ENCODE data around the gene PFDN5. TPM values are rescaled to one million over a fixed set of nuclear protein-coding genes. Genes with fewer than 3 reads are reported as not detected.
A peak's percentile ranks its signal among the peaks of the same experiment; 100 is the strongest.

PFDN5 gene
- total and polyA plus RNA-seq, 9 of the 15 experiments (the other 6 are each of a cell fraction or from before 2014, with no cell fraction given), result 361 to 1,636 (median 742) TPM

DNA sequence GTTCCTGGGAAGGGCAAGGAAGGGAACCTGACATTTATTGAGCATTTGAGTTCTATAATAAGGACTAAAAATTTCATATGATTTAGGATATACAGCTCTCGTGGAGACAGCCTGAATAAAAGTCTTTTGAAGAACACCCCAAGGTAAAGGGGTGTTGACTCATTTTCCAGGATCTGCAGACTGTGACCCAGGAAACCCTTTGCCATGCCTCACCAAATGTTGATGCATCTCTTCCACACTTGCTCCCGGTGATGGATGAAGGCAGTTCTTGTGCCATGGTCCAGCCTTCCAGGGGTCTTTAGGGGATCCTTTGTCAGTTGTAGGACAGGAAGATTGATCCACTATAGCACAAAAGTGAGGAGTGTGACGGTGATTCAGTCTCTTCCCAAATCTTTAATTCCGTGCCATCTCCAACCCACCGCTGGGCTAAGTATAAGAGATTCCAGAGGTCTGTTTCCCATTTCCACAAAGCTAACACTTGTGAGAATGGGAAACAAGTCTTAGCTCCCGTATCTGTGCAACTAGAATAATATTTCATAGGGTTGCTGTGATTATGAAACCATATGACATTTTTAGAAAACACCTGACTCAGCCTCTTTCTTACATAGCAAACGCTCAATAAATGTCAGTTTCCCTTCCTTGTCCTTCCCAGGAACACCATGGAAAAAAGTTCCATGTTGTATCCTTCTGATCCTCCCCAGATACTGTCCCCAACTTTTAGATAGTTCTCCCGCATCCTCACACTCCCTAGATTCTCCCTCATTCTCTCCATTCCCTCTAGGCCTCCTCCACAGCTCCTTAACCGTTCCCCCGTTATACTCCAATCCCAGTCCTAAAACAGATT, 25.2 kb downstream of the PFDN5 start (continued):
- TF ChIP-seq, protein P1, sequence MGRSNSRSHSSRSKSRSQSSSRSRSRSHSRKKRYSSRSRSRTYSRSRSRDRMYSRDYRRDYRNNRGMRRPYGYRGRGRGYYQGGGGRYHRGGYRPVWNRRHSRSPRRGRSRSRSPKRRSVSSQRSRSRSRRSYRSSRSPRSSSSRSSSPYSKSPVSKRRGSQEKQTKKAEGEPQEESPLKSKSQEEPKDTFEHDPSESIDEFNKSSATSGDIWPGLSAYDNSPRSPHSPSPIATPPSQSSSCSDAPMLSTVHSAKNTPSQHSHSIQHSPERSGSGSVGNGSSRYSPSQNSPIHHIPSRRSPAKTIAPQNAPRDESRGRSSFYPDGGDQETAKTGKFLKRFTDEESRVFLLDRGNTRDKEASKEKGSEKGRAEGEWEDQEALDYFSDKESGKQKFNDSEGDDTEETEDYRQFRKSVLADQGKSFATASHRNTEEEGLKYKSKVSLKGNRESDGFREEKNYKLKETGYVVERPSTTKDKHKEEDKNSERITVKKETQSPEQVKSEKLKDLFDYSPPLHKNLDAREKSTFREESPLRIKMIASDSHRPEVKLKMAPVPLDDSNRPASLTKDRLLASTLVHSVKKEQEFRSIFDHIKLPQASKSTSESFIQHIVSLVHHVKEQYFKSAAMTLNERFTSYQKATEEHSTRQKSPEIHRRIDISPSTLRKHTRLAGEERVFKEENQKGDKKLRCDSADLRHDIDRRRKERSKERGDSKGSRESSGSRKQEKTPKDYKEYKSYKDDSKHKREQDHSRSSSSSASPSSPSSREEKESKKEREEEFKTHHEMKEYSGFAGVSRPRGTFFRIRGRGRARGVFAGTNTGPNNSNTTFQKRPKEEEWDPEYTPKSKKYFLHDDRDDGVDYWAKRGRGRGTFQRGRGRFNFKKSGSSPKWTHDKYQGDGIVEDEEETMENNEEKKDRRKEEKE (IDR thresholded peaks at IDR 0.05; ENCODE audit: borderline replicate concordance in 1 of 2, control insufficient read depth in 1 of 2, low read depth in 2 of 2, low read length in 1 of 2), result 0 out of 4 replicates have a peak, but pooled peaks of 1 of the 2 experiments have one; percentile 60
- TF ChIP-seq ZNF584 (CRISPR knock-in tag; IDR thresholded peaks at IDR 0.05; ENCODE audit: low read depth), result 0 out of 2 replicates have a peak, but pooled peaks have one; percentile 41

DNA sequence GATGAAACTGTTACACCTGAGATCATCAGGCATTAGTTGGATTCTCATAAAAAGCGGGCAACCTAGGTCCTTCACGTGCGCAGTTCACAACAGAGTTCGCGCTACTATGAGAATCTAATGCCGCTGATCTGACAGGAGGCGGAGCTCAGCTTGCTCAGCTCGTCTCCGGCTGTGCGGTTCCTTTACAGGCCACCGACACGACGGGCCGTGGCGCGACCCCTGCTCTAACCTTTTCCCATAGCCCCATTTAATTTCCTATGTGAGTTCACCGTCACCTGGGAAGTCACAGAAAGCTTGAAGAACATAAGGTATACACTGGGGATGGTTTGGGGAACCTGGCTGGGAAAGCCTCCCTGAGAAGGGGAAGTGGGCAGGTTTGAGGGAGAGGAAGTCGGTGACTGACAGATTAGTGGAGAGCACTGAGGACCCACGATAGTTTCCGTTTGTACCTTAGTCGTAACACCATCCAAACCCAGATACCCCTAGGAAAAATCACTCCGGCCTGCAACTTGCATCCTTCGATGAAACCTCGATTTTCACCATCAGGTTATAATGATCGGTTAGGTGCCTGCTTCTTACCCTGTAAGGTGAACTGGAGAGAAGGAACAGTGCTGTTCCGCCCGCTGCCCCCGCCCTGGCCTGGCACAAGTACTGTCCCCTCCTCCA, 28.9 kb downstream of the PFDN5 start:
- no TSS peak for BruUV-seq (replicated peaks)
- CTCF ChIA-PET (ENCODE audit: low intra/inter-chr PET ratio), result interaction anchor here (0.6 to 2.6 kb wide), 8 partner anchors 21 to 299 kb away, joined by 3 to 20 read pairs (median 4); partner anchors contain the start of gene PCBP2
- H3K4me1 ChIP-seq (replicated peaks in 1 of 2; ENCODE audit: control insufficient read depth in 2 of 2, insufficient read depth in 2 of 2, low read length in 2 of 2), result peaks cover 31 to 55% of the 10 kb centered on the region in 2 experiments
- TF ChIP-seq SP1 (CRISPR knock-in tag; IDR thresholded peaks at IDR 0.05) (no peak), PYGO2 (tag; IDR thresholded peaks at IDR 0.05) (no peak), FOXP1 (CRISPR knock-in tag; IDR thresholded peaks at IDR 0.05) (no peak), BHLHE40 (IDR thresholded peaks at IDR 0.05; ENCODE audit: low read length) (peak; percentile 46; the same call in 1 of the 2 replicates), HDAC1 (IDR thresholded peaks at IDR 0.05) (peak in 1 of 2 experiments; percentile 47; a peak in 1 of 4 replicates), ARNT (IDR thresholded peaks at IDR 0.05) (0 out of 4 replicates have a peak, but pooled peaks of 1 of the 2 experiments have one; percentile 26)
- TF ChIP-seq, protein P2, sequence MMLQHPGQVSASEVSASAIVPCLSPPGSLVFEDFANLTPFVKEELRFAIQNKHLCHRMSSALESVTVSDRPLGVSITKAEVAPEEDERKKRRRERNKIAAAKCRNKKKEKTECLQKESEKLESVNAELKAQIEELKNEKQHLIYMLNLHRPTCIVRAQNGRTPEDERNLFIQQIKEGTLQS (IDR thresholded peaks at IDR 0.05), result no peak
- TF ChIP-seq, protein P2 (CRISPR knock-in tag; conservative IDR thresholded peaks at IDR 0.05), result peak; percentile 52; the same call in 1 of the 2 replicates
- TF ChIP-seq, protein P3, sequence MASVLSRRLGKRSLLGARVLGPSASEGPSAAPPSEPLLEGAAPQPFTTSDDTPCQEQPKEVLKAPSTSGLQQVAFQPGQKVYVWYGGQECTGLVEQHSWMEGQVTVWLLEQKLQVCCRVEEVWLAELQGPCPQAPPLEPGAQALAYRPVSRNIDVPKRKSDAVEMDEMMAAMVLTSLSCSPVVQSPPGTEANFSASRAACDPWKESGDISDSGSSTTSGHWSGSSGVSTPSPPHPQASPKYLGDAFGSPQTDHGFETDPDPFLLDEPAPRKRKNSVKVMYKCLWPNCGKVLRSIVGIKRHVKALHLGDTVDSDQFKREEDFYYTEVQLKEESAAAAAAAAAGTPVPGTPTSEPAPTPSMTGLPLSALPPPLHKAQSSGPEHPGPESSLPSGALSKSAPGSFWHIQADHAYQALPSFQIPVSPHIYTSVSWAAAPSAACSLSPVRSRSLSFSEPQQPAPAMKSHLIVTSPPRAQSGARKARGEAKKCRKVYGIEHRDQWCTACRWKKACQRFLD (CRISPR knock-in tag; IDR thresholded peaks at IDR 0.05), result peak; percentile 19; the same call in 1 of the 2 replicates

More for the DNA sequence above, 28.9 kb downstream of the PFDN5 start:
- intact Hi-C loops (cut with micrococcal nuclease), result loop anchor here (1.0 to 10.0 kb wide), 3 partner anchors 21 to 184 kb away; partner anchors contain the start of gene AMHR2
- H3K36me3 ChIP-seq (ENCODE audit: control insufficient read depth, insufficient read depth, low read length), result peaks cover 10% of the 10 kb centered on the region; the same call in 2 of the 3 replicates
- peak overlapping the region; percentile 98 for H2AFZ ChIP-seq (ENCODE audit: low read depth, low read length)
- H3K4me3 ChIP-seq, result peak overlapping the region; percentile 51
- no peaks in the 10 kb centered on the region for H3K9me3 ChIP-seq (replicated peaks; ENCODE audit: control insufficient read depth, insufficient read depth, low read depth, low read length)
- peak overlapping the region; percentile 97 for H3K4me2 ChIP-seq (ENCODE audit: insufficient read depth, low read length)
- H3K27me3 ChIP-seq (ENCODE audit: control insufficient read depth in 2 of 2, insufficient read depth in 2 of 2, low read length in 2 of 2), result no peaks in the 10 kb centered on the region
- H3K79me2 ChIP-seq (ENCODE audit: control insufficient read depth, insufficient read depth, low read length), result peaks cover 12% of the 10 kb centered on the region
- H4K20me1 ChIP-seq (replicated peaks; ENCODE audit: control insufficient read depth, insufficient read depth, low read length), result no peaks in the 10 kb centered on the region
- POLR2A ChIA-PET, result interaction anchor here (0.6 to 3.1 kb wide), 14 partner anchors 9 to 177 kb away, joined by 3 to 15 read pairs (median 4); partner anchors contain the start of genes ESPL1 and TARBP2
- H3K9me1 ChIP-seq (ENCODE audit: control insufficient read depth, insufficient read depth, low read length), result peaks cover 4% of the 10 kb centered on the region
- peak overlapping the region; percentile 79 to 95 for H3K9ac ChIP-seq (ENCODE audit: insufficient read depth in 1 of 2, low read depth in 2 of 2, low read length in 2 of 2)
- peak; percentile 55 for ATAC-seq
- peak in 2 of 4 experiments; percentile 56 to 80 for DNase-seq (ENCODE audit: extremely low read depth in 1 of 4, low spot score in 3 of 4)
- in situ Hi-C loops (cut with MboI), result loop anchor here (10.0 kb wide), 1 partner anchor 181 kb away; the partner anchor contains the start of genes NPFF and TARBP2
- WGBS (ENCODE audit: insufficient coverage, low coverage, missing lambda C conversion rate), result 4% methylated on average over 28 of the region's 28 CpGs
- FAIRE-seq, result peak; percentile 72
- H3K27ac ChIP-seq (ENCODE audit: extremely low read depth, low read depth, low read length), result peak overlapping the region; percentile 85

Measured in K562 (cell line).